ENCODE measurements around the gene SH3BGRL3. TPM values are rescaled to one million over a fixed set of nuclear protein-coding genes. Genes with fewer than 3 reads are reported as not detected.

Gene SH3BGRL3
- 300 and 473 TPM in 2 replicates for polyA plus RNA-seq

DNA sequence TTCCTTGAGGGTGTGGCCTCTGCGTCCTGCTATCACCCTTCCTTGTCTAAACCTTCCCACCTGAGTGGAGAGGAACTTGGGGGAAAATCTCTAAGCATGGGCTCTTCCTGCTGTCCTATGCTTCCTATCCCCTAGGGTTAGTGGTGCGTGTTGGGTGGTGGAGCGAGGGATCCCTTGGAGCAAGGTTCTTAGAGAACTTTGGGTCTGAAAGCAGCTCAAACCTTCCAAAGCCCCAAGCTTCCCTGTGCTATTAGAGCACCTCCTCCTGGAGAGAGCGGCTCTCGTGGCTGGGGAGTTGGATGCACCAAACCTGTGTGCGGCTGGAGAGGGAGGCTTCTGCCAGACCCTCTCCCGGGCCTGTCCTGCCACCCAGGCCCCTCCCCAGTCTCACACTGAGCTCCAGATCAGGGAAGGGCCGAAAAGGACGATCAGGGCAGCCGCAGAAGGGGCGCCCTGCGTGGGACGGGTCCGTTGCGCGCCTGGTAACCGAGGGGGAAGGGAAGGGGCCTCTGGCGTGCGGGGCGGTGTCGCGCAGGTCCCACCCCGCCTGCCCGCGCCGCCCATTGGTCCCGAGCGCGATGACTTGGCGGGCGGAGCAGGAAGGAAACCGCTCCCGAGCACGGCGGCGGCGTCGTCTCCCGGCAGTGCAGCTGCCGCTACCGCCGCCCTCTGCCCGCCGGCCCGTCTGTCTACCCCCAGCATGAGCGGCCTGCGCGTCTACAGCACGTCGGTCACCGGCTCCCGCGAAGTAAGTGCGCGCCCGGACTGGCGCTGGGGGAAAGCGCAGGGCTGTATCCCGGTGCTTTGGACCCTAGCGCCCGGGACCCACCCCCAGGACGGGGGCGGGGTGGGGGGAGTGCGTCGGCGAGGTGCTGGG is at the start of gene SH3BGRL3:
Gene SH3BGRL3 (plus strand): TSS at position 631 of the 877 bp plus-strand sequence. CDS start 70 bp downstream, at position 701.

DNA sequence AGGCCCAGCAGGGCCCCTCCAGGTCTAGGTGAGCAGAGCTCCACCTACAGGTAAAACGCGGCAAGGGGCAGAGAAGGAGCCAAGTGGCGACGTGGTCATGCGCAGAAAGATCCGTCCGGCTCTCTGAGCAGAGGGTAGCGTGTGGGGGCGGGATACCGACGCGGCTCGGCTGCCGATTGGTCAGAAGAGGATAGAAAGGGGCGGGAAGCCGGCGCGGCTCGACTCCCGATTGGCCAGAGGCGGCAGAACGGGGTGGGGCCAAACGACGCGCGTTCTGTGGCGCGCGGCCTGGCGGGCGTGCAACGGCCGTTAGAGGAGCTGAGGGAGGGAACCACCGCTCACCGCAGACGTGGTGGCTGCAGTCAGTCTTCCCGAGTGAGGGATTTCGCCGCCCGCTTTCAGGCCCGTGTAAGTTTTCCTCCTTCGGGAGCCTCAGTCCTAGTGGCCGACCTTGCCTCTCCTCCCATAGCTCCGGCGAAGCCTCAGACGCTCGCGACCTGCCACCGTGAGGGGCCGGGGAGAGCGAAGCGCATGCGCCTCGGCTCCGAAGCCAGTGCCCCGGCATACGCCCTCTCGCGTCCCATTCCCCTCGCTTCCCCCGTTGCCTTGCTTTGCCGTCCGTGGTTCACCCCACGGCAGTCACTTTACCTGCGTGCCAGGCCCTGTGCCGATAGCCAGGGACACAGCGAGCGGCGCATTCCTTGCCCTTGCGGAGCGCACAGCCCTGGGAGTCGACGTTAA is 45.8 kb upstream of the SH3BGRL3 start, which contains the start of gene CEP85:
Gene CEP85 (plus strand): TSS at position 298 of the 741 bp plus-strand sequence. CDS start 5,584 bp downstream, outside the sequence.

DNA sequence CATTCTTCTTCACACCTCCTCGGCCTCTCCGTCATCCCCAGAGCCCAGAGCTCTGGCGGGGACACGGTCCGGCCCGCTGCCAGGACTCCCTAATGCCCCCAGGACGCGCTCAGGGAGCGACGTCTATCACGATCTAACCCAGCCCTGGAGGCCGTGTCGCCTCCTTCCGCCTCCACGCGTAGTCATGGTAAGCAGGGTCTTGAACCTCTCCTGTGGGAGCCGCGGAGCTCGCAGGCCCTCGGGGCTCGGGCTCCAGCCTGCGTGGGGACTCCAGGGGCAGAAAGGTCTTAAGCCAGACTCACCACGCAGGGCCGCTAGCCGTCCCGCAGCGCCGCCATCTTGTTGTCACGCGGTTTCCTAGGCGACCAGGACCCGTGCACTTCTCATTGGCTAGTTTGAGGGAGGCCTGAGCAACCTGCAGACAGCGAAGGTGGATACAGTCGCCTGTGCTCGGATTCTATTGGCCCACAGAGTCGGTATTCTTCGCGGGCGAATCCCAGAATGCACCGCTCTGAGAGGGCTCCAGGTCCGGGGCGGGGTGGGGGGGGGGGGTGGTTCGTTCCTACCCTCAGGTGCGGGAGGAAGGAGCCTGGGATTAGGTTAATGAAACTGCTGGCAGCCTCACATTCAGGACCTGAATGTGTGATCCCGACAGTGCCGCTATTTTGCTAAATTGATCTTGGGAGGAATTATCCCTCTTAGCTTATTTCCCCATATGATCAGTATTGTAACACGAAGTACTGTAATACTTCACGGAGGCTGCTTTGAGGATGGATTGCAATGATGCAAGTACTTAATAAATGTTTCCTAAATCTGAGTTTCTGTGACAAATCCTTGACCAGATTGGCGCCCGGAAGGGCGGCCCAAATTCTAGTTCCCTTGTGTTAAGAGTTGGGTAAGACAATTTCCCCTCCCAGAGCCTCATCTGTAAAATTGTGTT is 26.7 kb downstream of the SH3BGRL3 start, which contains the start of gene UBXN11:
Gene UBXN11 (minus strand): TSS at position 347 of the 940 bp plus-strand sequence. CDS start 3,753 bp downstream, outside the sequence.

DNA sequence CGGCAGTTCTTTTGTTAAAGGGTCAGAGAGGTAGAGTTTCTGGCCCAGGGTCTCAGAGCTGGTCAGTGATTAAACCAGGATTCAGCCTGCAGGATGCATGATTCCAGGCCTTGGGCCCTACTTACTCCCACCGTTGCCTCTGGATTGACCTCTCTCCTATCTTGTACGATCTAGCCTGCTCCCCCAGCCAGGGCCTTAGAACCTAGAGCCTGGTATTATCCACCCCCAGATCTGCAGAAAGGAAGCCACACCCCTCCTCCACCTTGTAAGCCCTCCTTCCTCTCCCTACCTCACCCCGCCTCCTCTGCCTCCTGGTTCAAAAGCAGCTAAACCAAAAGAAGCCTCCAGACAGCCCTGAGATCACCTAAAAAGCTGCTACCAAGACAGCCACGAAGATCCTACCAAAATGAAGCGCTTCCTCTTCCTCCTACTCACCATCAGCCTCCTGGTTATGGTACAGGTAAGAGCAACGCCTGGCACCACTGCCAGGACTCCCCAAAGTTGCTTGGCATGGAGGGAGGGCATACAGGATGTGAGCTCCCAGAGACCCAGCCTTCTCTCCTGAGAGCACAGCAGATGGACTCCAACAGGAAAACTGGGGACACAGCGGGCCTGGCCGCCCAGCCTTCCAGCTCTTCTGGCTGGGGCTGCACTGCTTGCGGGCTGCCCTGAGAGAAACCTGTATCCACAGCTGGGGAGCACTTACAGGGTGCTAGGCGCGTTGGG is 37.9 kb downstream of the SH3BGRL3 start, which contains the start of gene CD52:
Gene CD52 (plus strand): TSS at position 347 of the 726 bp plus-strand sequence. CDS start 60 bp downstream, at position 407.

Other genes with a start within 250 kb of the SH3BGRL3 start
- not detected in 2 replicates for gene SLC30A2, start 234.0 kb upstream of the SH3BGRL3 start, polyA plus RNA-seq
- gene TRIM63, start 212.5 kb upstream of the SH3BGRL3 start, polyA plus RNA-seq: not detected in 2 replicates
- gene PDIK1L, start 168.3 kb upstream of the SH3BGRL3 start, polyA plus RNA-seq: 2.7 and 4.6 TPM in 2 replicates
- gene FAM110D, start 121.0 kb upstream of the SH3BGRL3 start, polyA plus RNA-seq: 0.08 and 0.19 TPM in 2 replicates
- not detected in 2 replicates for gene C1orf232, start 111.1 kb upstream of the SH3BGRL3 start, polyA plus RNA-seq
- 12.0 and 13.6 TPM in 2 replicates for gene ZNF593, start 110.2 kb upstream of the SH3BGRL3 start, polyA plus RNA-seq
- not detected in 2 replicates for gene ZNF593OS, start 108.3 kb upstream of the SH3BGRL3 start, polyA plus RNA-seq
- 0.81 TPM in 1 of 2 replicates, not detected in the other for gene CNKSR1, start 102.6 kb upstream of the SH3BGRL3 start, polyA plus RNA-seq
- gene CATSPER4, start 89.5 kb upstream of the SH3BGRL3 start, polyA plus RNA-seq: not detected in 2 replicates
- gene CEP85, start 45.9 kb upstream of the SH3BGRL3 start, polyA plus RNA-seq: 1.9 and 2.0 TPM in 2 replicates
- gene UBXN11, start 26.6 kb downstream of the SH3BGRL3 start, polyA plus RNA-seq: 5.2 and 6.2 TPM in 2 replicates
- 2.4 TPM in 1 of 2 replicates, not detected in the other for gene CD52, start 37.9 kb downstream of the SH3BGRL3 start, polyA plus RNA-seq
- gene CRYBG2, start 74.0 kb downstream of the SH3BGRL3 start, polyA plus RNA-seq: not detected in 2 replicates
- 0.34 TPM in 1 of 2 replicates, not detected in the other for gene ZNF683, start 92.7 kb downstream of the SH3BGRL3 start, polyA plus RNA-seq
- not detected in 2 replicates for gene LIN28A, start 130.7 kb downstream of the SH3BGRL3 start, polyA plus RNA-seq
- 30.1 and 38.5 TPM in 2 replicates for gene DHDDS, start 152.2 kb downstream of the SH3BGRL3 start, polyA plus RNA-seq
- gene HMGN2, start 192.4 kb downstream of the SH3BGRL3 start, polyA plus RNA-seq: 145 and 146 TPM in 2 replicates
- 0.10 and 0.42 TPM in 2 replicates for gene RPS6KA1, start 249.7 kb downstream of the SH3BGRL3 start, polyA plus RNA-seq

All from Purkinje cell (primary cell).